ENCODE measurements around the gene PDZRN3.

The PDZRN3 gene

DNA sequence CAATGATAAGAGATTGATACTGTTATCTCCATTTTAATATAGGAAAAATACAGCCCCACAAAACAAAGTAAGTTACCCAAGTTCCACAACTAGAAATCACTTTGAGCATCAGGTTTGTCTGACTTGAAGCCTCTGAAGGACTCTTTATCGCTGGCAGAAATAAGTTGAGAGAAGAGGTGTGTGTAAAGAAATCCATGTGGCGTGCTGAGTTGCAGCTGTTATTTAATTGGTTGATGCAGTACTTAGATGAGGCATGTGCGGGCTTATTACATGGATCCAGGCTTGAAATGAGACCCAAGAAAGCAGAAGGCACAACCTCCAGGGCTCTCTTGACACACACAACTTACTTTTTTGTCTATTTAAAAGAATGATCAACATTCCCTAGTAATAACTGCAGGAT, 221.3 kb downstream of the PDZRN3 start:
- TF ChIP-seq, protein P1, sequence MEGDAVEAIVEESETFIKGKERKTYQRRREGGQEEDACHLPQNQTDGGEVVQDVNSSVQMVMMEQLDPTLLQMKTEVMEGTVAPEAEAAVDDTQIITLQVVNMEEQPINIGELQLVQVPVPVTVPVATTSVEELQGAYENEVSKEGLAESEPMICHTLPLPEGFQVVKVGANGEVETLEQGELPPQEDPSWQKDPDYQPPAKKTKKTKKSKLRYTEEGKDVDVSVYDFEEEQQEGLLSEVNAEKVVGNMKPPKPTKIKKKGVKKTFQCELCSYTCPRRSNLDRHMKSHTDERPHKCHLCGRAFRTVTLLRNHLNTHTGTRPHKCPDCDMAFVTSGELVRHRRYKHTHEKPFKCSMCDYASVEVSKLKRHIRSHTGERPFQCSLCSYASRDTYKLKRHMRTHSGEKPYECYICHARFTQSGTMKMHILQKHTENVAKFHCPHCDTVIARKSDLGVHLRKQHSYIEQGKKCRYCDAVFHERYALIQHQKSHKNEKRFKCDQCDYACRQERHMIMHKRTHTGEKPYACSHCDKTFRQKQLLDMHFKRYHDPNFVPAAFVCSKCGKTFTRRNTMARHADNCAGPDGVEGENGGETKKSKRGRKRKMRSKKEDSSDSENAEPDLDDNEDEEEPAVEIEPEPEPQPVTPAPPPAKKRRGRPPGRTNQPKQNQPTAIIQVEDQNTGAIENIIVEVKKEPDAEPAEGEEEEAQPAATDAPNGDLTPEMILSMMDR (IDR thresholded peaks at IDR 0.05; ENCODE audit: insufficient read depth, low read length, missing control alignments): no peak
- DNase-seq (ENCODE audit: low read depth, low spot score): no peak
- POLR2A ChIA-PET: no interaction called here
- H3K4me3 ChIP-seq (ENCODE audit: low read depth, low read length): no peak overlapping the region
- CTCF ChIA-PET: no interaction called here

DNA sequence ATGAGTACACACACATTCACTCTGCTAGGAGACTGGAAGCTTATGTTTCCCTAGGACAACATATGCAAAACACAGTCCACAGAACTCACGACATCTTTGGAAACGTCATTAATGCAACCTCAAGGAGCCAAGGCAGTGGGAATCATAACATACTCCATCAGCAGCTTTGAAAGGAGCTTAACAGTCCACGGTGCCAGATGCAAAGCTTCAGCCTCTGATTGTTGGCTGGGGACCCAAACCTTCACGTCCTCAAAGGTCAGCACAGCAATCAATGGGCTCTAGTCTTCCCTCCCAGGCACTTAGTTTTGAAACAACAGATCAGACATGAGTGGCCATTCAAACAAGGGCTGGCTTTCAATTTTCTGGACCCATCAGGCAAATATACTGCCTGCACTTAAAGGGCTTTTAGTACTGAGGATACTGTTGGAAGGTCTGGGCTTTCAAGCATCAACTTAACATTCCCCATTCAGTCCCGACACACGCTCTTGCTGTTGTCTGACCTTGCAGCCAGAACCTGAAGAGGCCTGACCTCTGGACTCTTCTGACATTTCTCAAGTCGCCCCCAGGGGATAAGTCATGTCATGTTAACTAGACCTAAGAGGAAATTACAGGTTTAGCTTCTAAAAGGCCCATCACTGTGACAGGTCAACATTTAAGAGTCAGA, 223.0 kb downstream of the PDZRN3 start:
- POLR2A ChIA-PET: no interaction called here
- TF ChIP-seq, protein P1 (IDR thresholded peaks at IDR 0.05; ENCODE audit: insufficient read depth, low read length, missing control alignments): no peak
- H3K4me3 ChIP-seq (ENCODE audit: low read depth, low read length): no peak overlapping the region
- CTCF ChIA-PET: no interaction called here
- no peak for DNase-seq (ENCODE audit: low read depth, low spot score)

DNA sequence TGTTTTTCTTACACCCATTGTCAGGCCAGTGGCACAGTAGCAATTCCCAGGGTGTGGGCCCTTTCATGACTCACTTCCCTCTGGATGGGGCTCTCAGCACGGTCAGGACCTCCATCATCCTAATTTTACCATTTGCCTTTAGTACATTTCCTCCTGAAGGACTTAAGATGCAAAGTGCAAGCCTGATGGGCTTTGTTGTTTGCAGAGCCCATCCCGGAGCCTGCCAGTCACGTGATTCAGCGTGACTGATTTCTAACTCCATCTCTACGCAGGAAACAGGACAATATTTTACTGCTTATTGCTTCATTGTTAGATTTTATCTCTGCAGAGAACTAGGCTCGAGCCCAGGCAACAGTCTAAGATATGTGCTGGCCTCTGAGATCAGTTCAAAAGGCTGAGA, 223.7 kb downstream of the PDZRN3 start:
- POLR2A ChIA-PET: no interaction called here
- DNase-seq (ENCODE audit: low read depth, low spot score): no peak
- TF ChIP-seq, protein P1 (IDR thresholded peaks at IDR 0.05; ENCODE audit: insufficient read depth, low read length, missing control alignments): no peak
- no peak overlapping the region for H3K4me3 ChIP-seq (ENCODE audit: low read depth, low read length)
- CTCF ChIA-PET: interaction anchor here (1.7 to 1.8 kb wide), 2 partner anchors 8 to 33 kb away, joined by 4 read pairs; no protein-coding TSS in a partner anchor

DNA sequence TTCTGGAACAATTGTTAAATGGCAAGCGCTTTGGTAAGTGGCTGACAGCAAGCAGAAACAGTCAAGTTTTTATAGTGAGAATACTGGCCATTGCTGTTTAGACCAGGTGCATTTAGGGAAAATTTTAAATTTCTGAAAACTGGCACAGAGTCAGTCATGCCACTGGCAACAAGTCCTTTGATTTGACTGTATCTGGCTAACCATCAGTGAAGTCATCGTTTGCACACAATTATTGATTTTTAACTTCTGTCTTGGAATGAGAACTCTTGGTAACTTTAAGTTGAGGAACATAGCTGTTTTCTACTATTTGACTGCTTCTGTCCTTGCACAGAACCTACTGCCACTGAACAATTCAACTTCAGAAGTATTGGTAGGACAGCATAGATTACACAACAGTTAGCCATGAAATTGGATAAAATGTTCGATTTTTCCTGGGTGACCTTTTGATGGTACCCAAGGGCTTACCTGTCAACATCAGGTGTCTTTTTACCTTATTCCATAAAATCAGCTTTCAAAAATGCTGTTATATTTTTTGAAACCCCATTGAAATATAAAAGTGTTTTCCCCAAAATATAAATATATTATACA, 225.0 kb downstream of the PDZRN3 start:
- no peak for DNase-seq (ENCODE audit: low read depth, low spot score)
- POLR2A ChIA-PET: no interaction called here
- H3K4me3 ChIP-seq (ENCODE audit: low read depth, low read length): no peak overlapping the region
- CTCF ChIA-PET: interaction anchor here (1.7 to 1.8 kb wide), 2 partner anchors 9 to 34 kb away, joined by 4 read pairs; no protein-coding TSS in a partner anchor
- TF ChIP-seq, protein P1 (IDR thresholded peaks at IDR 0.05; ENCODE audit: insufficient read depth, low read length, missing control alignments): no peak

DNA sequence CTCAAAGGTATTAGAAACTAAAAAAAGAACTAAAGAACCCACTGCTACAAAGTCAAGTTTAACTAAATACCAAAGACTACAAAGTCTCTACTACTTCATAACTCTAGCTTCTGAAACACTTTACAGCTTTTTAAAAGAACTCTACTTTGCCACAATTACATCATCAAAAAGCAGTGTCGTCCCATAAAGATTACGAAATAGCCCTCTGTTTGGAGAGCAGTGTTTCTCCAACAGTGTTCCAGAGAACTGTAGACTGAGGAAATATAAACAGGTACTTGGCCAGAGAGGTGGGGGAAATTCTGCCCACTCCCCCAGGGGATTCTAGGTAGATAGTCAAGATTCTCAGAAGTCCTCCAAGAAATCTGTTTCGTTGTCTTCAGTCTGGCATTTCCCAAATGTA, 225.6 kb downstream of the PDZRN3 start:
- TF ChIP-seq, protein P1 (IDR thresholded peaks at IDR 0.05; ENCODE audit: insufficient read depth, low read length, missing control alignments): no peak
- no peak for DNase-seq (ENCODE audit: low read depth, low spot score)
- H3K4me3 ChIP-seq (ENCODE audit: low read depth, low read length): no peak overlapping the region
- ChIA-PET CTCF (interaction anchor here (1.8 kb wide), 1 partner anchor 35 kb away, joined by 4 read pairs; no protein-coding TSS in a partner anchor), POLR2A (no interaction called here)

DNA sequence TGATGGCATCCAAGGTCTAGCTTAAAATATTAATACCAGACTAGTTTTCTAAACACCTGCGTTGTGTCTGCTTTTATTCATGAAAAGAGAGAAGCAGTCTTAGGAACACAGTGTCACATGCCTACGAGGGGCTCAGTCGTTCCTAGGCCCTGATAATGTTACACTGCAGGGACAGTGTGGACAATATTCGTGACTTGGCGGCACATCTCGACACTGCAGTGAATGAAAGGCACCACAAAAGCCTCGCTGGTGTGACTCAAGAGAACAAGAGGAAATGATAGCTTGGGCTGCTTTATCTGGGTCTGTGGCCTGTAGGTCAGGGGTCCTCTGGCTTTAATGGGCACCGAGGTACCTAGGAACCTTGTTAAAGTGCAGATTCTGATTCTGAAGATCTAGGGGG, 226.7 kb downstream of the PDZRN3 start:
- no peak for DNase-seq (ENCODE audit: low read depth, low spot score)
- CTCF ChIA-PET: interaction anchor here (0.9 kb wide), 1 partner anchor 297 kb away, joined by 3 read pairs; no protein-coding TSS in a partner anchor

More for the DNA sequence above, 226.7 kb downstream of the PDZRN3 start:
- TF ChIP-seq, protein P1 (IDR thresholded peaks at IDR 0.05; ENCODE audit: insufficient read depth, low read length, missing control alignments): no peak
- no peak overlapping the region for H3K4me3 ChIP-seq (ENCODE audit: low read depth, low read length)
- POLR2A ChIA-PET: no interaction called here

Data from AG04449 (cell line).